ENCODE measurements around the gene MYO15A. TPM values are rescaled to one million over a fixed set of nuclear protein-coding genes. Genes with fewer than 3 reads are reported as not detected.

The MYO15A gene
- total and polyA plus RNA-seq, 2 experiments from 2014 or later, result 1.0 to 2.2 TPM

- peak overlapping the region; percentile 66; the same call in 1 of the 2 replicates for H3K27ac Mint-ChIP-seq
- peak; percentile 75 for ATAC-seq
- TF ChIP-seq ZNF462 (CRISPR knock-in tag; IDR thresholded peaks at IDR 0.05), result 0 out of 2 replicates have a peak, but pooled peaks have one; percentile 54
- TF ChIP-seq ETS1 (IDR thresholded peaks at IDR 0.05), result no peak
- TF ChIP-seq CTCF (conservative IDR thresholded peaks at IDR 0.05; ENCODE audit: low read depth in 2 of 2), result peak; percentile 71 to 88
- H3K4me3 ChIP-seq, result no peak overlapping the region
- H3K9me2 ChIP-seq (ENCODE audit: insufficient read depth), result no peaks in the 10 kb centered on the region
- H3K36me3 Mint-ChIP-seq (ENCODE audit: low read depth), result no peaks in the 10 kb centered on the region
- no peaks in the 10 kb centered on the region for H3K4me1 ChIP-seq (ENCODE audit: insufficient read depth)
- H3K27ac ChIP-seq (ENCODE audit: low read depth), result no peak overlapping the region
- H3K36me3 ChIP-seq (ENCODE audit: insufficient read depth), result no peaks in the 10 kb centered on the region
- H3K27me3 Mint-ChIP-seq (ENCODE audit: insufficient read depth, low read depth, poor library complexity), result peaks cover 16% of the 10 kb centered on the region
- no peak overlapping the region; the same call in 1 of the 2 replicates for H3K4me2 ChIP-seq
- no peaks in the 10 kb centered on the region for H3K9me3 Mint-ChIP-seq
- peak overlapping the region; percentile 95 for H2AFZ ChIP-seq
- no peaks in the 10 kb centered on the region for H3F3A ChIP-seq (replicated peaks; ENCODE audit: low read depth)
- peaks cover 12% of the 10 kb centered on the region for H3K4me1 Mint-ChIP-seq
- no peaks in the 10 kb centered on the region for H3K79me2 ChIP-seq (replicated peaks; ENCODE audit: insufficient read depth)
- no peaks in the 10 kb centered on the region for H4K20me1 ChIP-seq (replicated peaks; ENCODE audit: insufficient read depth)
- no peak overlapping the region; the same call in 2 of the 3 replicates for H3K4me3 Mint-ChIP-seq
- no peaks in the 10 kb centered on the region for H3K27me3 ChIP-seq (ENCODE audit: insufficient read depth)
- DNase-seq (ENCODE audit: low spot score), result peak; percentile 90
These were observed 34.7 kb downstream of the MYO15A start for GRCh38 chr17:18143044-18143936.

Measured in GM23338 (cell line).